BLaER1 (cell line): ENCODE measurements around the gene ZFYVE16.
"Not testable (repeated sequence)": the region's sequence is repeated elsewhere in the genome, so short reads cannot be mapped to it uniquely, and the experiment has no call there.

Source experiments
- H3K27ac ChIP-seq: shearing (Covaris generic); formaldehyde crosslinking; 2 replicates; pipeline ENCODE4 v1.8.1; 2022
- H3K27me3 ChIP-seq: shearing (Covaris generic); formaldehyde crosslinking; 2 replicates; pipeline ENCODE4 v1.8.1; 2022
- H3K36me3 ChIP-seq: shearing (Covaris generic); formaldehyde crosslinking; 2 replicates; pipeline ENCODE4 v1.8.1; 2022
- H3K4me1 ChIP-seq: shearing (Covaris generic); formaldehyde crosslinking; 2 replicates; pipeline ENCODE4 v1.8.1; 2022
- H3K4me2 ChIP-seq: shearing (Covaris generic); formaldehyde crosslinking; 2 replicates; pipeline ENCODE4 v1.8.1; 2022
- H3K4me3 ChIP-seq: shearing (Covaris generic); formaldehyde crosslinking; 2 replicates; pipeline ENCODE4 v1.8.1; 2022
- H3K9ac ChIP-seq: shearing (Covaris generic); formaldehyde crosslinking; 2 replicates; pipeline ENCODE4 v1.8.1; 2022
- H3K9me3 ChIP-seq: shearing (Covaris generic); formaldehyde crosslinking; 2 replicates; pipeline ENCODE4 v1.8.1; 2022
- H4K20me1 ChIP-seq: shearing (Covaris generic); formaldehyde crosslinking; 2 replicates; pipeline ENCODE4 v1.8.1; 2022
- Cebpa-rat ChIP-seq: shearing (Covaris generic); IDR thresholded peaks from 2 replicates; pipeline ENCODE4 v1.8.1; 2022

The ZFYVE16 gene

DNA sequence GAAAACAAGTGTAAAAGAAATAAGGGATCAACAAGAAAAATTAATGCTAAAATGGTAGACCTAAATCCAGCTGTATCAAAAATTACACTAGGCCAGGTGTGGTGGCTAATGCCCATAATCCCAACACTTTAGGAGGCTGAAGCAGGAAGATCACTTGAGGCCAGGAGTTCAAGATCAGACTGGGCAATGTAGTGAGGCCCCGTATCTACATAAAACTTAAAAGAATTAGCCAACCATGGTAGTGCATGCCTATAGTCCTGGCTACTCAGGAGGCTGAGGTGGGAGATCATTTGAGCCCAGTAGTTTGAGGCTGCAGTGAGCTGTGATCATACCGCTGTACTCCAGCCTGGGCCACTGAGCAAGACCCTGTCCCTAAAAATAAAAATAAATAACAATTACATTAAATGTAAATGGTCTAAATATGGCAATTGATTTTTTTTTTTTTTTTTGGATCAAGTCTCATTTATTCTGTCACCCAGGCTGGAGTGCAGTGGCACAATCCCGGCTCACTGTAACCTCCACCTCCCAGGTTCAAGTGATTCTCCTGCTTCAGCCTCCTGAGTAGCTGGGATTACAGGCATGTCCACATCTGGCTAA, 75.9 kb downstream of the ZFYVE16 start:
- no peak for TF ChIP-seq Cebpa-rat
- Histone ChIP-seq H3K4me1 (peaks cover 22% of the 10 kb centered on the region), H3K36me3 (peaks cover 17% of the 10 kb centered on the region), H3K9me3 (peaks cover 43% of the 10 kb centered on the region), H3K27me3 (no peaks in the 10 kb centered on the region), H3K27ac (no peak overlapping the region), H4K20me1 (no peaks in the 10 kb centered on the region), H3K4me3 (no peak overlapping the region), H3K9ac (no peak overlapping the region), H3K4me2 (no peak overlapping the region)

- no peak overlapping the region for H3K27ac ChIP-seq
- H3K4me3 ChIP-seq, result peak overlapping the region; percentile 72
- H3K36me3 ChIP-seq, result 0 out of 2 replicates have a peak, but pooled peaks cover 3% of the 10 kb centered on the region
- H4K20me1 ChIP-seq, result no peaks in the 10 kb centered on the region
- peak overlapping the region; percentile 88 for H3K4me2 ChIP-seq
- peak overlapping the region; percentile 68; the same call in 1 of the 2 replicates for H3K9ac ChIP-seq
- TF ChIP-seq Cebpa-rat, result no peak
- peaks cover 15% of the 10 kb centered on the region for H3K4me1 ChIP-seq
- H3K27me3 ChIP-seq, result no peaks in the 10 kb centered on the region
- H3K9me3 ChIP-seq, result peaks cover 24% of the 10 kb centered on the region
Measured at GRCh38 chr5:80487444-80487828, 79.6 kb downstream of the ZFYVE16 start.

DNA sequence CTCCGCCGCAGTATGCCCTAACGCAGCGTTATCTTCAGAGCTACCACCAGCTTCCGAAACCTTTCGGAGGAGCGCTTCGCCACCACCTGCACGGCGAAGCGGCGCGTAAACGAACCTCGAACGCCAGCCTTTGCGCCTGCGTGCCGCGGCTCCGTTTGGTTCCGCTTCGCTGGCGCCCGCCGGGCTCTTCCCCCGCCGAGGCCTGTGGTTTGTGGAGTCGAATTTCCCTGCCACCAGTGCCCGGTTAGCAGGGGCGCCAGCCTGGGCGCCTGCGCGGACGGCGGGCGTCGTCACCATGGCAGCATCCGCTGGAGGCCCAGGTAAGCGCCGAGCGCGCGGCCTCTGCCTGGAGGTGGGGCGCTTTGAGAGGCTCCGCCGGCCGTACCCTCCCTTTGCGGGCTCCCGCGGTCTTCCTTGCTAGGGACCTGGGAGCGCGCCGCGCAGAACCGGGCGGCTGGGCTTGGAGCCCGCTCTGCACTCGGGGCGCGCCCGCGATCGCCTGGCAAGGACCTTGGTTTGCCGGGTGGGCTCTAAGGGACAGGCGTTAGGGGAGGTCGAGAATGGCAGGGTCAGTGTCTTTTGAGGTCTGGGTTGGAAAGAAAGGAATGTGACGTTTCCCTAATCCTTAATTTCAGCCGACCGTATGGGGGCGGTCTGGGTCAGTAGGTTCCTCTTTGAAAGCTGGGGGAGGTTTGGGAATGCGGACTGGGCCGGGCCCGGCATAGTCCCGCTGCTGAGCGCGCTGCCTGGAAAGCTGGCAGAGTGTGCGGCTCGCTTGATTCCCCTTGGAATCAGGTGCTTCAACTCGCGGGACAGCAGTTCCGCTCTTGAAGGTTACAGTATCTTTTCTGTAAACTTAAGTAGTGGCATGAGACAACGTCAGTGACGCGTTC, 80.2 kb downstream of the ZFYVE16 start, which contains the start of gene FAM151B:
FAM151B (plus strand) TSS at position 272 of the 893 bp plus-strand sequence; CDS start at position 296, 24 bp downstream.
- Histone ChIP-seq H3K4me2 (peak within 1 kb of the TSS; percentile 88), H3K27me3 (no peaks in the 10 kb centered on the region), H3K9me3 (peaks cover 18% of the 10 kb centered on the region), H3K36me3 (0 out of 2 replicates have a peak, but pooled peaks cover 3% of the 10 kb centered on the region), H3K4me3 (peak within 1 kb of the TSS; percentile 72), H3K4me1 (peaks cover 15% of the 10 kb centered on the region), H4K20me1 (no peaks in the 10 kb centered on the region), H3K27ac (no peak within 1 kb of the TSS; the same call in 1 of the 2 replicates), H3K9ac (peak within 1 kb of the TSS; percentile 68)
- no peak for TF ChIP-seq Cebpa-rat

- Histone ChIP-seq H3K27me3 (no peaks in the 10 kb centered on the region), H3K9ac (no peak overlapping the region), H3K4me2 (no peak overlapping the region), H3K27ac (no peak overlapping the region), H3K4me1 (peaks cover 15% of the 10 kb centered on the region), H3K9me3 (no peaks in the 10 kb centered on the region), H4K20me1 (no peaks in the 10 kb centered on the region), H3K36me3 (no peaks in the 10 kb centered on the region), H3K4me3 (no peak overlapping the region)
- no peak for TF ChIP-seq Cebpa-rat
Measured at GRCh38 chr5:80491296-80491695, 83.4 kb downstream of the ZFYVE16 start.

DNA sequence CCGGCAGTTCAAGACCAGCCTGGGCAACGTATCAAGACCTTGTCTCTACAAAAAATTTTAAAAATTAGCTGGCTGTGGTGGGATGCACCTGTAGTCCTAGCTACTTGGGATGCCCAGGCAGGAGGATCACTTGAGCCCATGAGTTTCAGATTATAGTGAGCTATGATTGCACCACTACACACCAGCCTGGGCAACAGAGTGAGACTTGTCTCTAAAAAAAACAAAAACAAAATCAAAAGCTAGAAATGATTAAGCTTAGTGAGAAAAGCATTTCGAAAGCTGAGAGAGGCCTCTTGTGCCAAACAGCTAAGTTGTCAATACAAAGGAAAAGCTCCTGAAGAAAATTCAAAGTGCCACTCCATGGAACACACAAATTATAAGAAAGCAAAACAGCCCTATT, 84.9 kb downstream of the ZFYVE16 start:
- no peaks in the 10 kb centered on the region for H3K9me3 ChIP-seq
- TF ChIP-seq Cebpa-rat, result no peak
- no peaks in the 10 kb centered on the region for H3K27me3 ChIP-seq
- H3K4me2 ChIP-seq, result no peak overlapping the region
- H3K36me3 ChIP-seq, result no peaks in the 10 kb centered on the region
- H3K4me3 ChIP-seq, result no peak overlapping the region
- no peak overlapping the region for H3K27ac ChIP-seq
- H4K20me1 ChIP-seq, result no peaks in the 10 kb centered on the region
- H3K9ac ChIP-seq, result no peak overlapping the region
- H3K4me1 ChIP-seq, result peaks cover 6% of the 10 kb centered on the region; the same call in 1 of the 2 replicates

GRCh38 chr5:80493443-80493842, 85.6 kb downstream of the ZFYVE16 start:
- H3K9me3 ChIP-seq, H4K20me1 ChIP-seq, H3K4me3 ChIP-seq, H3K36me3 ChIP-seq, H3K27me3 ChIP-seq, H3K27ac ChIP-seq, H3K4me1 ChIP-seq, H3K9ac ChIP-seq, H3K4me2 ChIP-seq: not testable (repeated sequence)

DNA sequence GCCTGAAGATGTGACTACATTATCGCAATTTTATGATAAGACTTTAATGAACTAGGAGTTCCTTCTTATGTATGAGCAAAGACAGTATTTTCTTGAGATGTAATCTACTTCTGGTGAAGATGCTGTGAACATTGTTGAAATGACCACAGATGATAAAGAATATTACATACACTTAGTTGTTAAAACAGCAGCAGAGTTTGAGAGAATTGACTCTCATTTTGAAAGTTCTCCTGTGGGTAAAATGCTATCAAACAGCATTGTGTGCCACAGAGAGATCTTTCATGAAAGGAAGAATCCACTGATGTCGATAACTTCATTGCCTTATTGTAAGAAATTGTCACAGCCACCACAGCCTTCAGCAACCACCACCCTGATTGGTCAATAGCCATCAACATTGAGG, 88.0 kb downstream of the ZFYVE16 start:
- Histone ChIP-seq H3K4me1 (no peaks in the 10 kb centered on the region), H3K4me3 (no peak overlapping the region), H3K36me3 (no peaks in the 10 kb centered on the region), H3K4me2 (no peak overlapping the region), H3K9me3 (no peaks in the 10 kb centered on the region), H4K20me1 (no peaks in the 10 kb centered on the region), H3K27ac (no peak overlapping the region), H3K27me3 (no peaks in the 10 kb centered on the region), H3K9ac (no peak overlapping the region)
- TF ChIP-seq Cebpa-rat, result no peak

DNA sequence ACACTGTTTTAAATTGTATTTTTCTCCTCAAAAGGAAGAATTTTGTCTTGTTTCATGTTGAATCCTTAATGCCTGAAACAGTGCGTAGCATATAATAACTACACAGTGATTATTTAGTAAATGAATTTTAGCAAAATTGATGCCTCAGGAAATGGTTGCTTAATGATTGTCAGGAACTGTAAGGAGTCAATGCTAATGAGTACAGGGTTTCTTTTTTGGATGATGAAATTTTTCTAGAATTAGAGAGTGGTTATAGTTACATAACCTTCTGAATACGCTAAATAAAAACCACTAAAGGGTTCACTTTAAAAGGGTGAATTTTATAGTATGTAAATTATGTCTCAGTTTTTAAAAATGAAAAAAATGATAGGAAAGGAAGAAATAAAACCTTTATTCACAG, 94.9 kb downstream of the ZFYVE16 start:
- peaks cover 28% of the 10 kb centered on the region for H3K4me1 ChIP-seq
- H3K27me3 ChIP-seq, result no peaks in the 10 kb centered on the region
- H4K20me1 ChIP-seq, result no peaks in the 10 kb centered on the region
- H3K36me3 ChIP-seq, result no peaks in the 10 kb centered on the region
- peak overlapping the region; percentile 72; the same call in 1 of the 2 replicates for H3K27ac ChIP-seq
- TF ChIP-seq Cebpa-rat, result no peak
- H3K4me2 ChIP-seq, result peak overlapping the region; percentile 89
- H3K9me3 ChIP-seq, result peaks cover 5% of the 10 kb centered on the region; the same call in 1 of the 2 replicates
- H3K9ac ChIP-seq, result no peak overlapping the region
- no peak overlapping the region for H3K4me3 ChIP-seq

DNA sequence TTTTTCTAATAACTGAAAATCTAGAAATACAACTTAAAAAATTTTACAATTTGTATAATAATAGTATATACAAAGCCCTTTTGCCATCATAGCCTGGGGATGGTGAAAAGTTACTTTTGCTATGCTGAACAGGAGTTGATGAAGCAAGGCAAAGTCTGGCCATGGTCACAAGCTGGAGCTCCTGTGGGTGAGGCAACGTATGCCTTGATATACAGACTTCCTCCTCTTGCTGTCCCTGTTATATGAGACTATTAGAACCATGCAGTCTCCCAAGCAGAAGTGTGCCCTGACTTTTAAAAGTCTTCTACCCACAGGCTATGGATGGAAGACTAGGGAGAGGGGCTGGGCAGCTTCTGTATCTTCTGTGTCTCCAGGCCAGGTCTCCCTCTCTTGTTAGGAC, 95.8 kb downstream of the ZFYVE16 start:
- no peak for TF ChIP-seq Cebpa-rat
- peak overlapping the region; percentile 89 for H3K4me2 ChIP-seq
- peaks cover 5% of the 10 kb centered on the region; the same call in 1 of the 2 replicates for H3K9me3 ChIP-seq
- H3K27ac ChIP-seq, result peak overlapping the region; percentile 72
- no peaks in the 10 kb centered on the region for H3K27me3 ChIP-seq
- H4K20me1 ChIP-seq, result no peaks in the 10 kb centered on the region
- H3K4me1 ChIP-seq, result peaks cover 28% of the 10 kb centered on the region
- H3K4me3 ChIP-seq, result peak overlapping the region; percentile 48; the same call in 1 of the 2 replicates
- H3K36me3 ChIP-seq, result no peaks in the 10 kb centered on the region
- H3K9ac ChIP-seq, result peak overlapping the region; percentile 65; the same call in 1 of the 2 replicates

GRCh38 chr5:80504833-80505232, 97.0 kb downstream of the ZFYVE16 start:
- no peaks in the 10 kb centered on the region for H3K36me3 ChIP-seq
- TF ChIP-seq Cebpa-rat, result no peak

More at GRCh38 chr5:80504833-80505232, 97.0 kb downstream of the ZFYVE16 start:
- Histone ChIP-seq H4K20me1 (no peaks in the 10 kb centered on the region), H3K9me3 (peaks cover 5% of the 10 kb centered on the region; the same call in 1 of the 2 replicates), H3K4me1 (peaks cover 28% of the 10 kb centered on the region), H3K9ac (no peak overlapping the region), H3K4me2 (peak overlapping the region; percentile 89), H3K4me3 (no peak overlapping the region), H3K27ac (0 out of 2 replicates have a peak overlapping the region, but pooled peaks have one; percentile 72), H3K27me3 (no peaks in the 10 kb centered on the region)
